ENCODE data around the gene YWHAG. TPM values are rescaled to one million over a fixed set of nuclear protein-coding genes. Genes with fewer than 3 reads are reported as not detected.
"Not testable (repeated sequence)": the region's sequence is repeated elsewhere in the genome, so short reads cannot be mapped to it uniquely, and the experiment has no call there.

YWHAG gene
- total and polyA plus RNA-seq, 2 of the 13 experiments (the other 11 are each of a cell fraction or from before 2014, with no cell fraction given) = 36.9 to 67.5 TPM

- DNase-seq (ENCODE audit: low spot score); POLR2A ChIA-PET; BruUV-seq (replicated peaks); H3K4me2 ChIP-seq (ENCODE audit: low read depth, low read length); intact Hi-C loops (cut with micrococcal nuclease; ENCODE audit: unreplicated experiment); CTCF ChIA-PET (ENCODE audit: low intra/inter-chr PET ratio, low total read pairs); H3K79me2 ChIP-seq (ENCODE audit: insufficient read depth, low read length); H3K36me3 ChIP-seq (replicated peaks in 1 of 2; ENCODE audit: control insufficient read depth in 1 of 2, insufficient read depth in 2 of 2, low read length in 2 of 2); H4K20me1 ChIP-seq (ENCODE audit: insufficient read depth, low read length); H3K27ac ChIP-seq (ENCODE audit: extremely low read length, insufficient read depth, low read length); H2AFZ ChIP-seq (ENCODE audit: low read length); H3K4me3 ChIP-seq (replicated peaks in 1 of 3; ENCODE audit: insufficient read depth in 1 of 3, low read depth in 2 of 3, low read length in 3 of 3); H3K27me3 ChIP-seq (ENCODE audit: control insufficient read depth in 1 of 2, insufficient read depth in 2 of 2, low read length in 2 of 2); H3K9ac ChIP-seq (ENCODE audit: insufficient read depth, low read depth, low read length); ATAC-seq; FAIRE-seq; in situ Hi-C loops (cut with HindIII; ENCODE audit: extremely low pct_ligation_motif_present, low pct_unique_long_range_greater_than_20kb); H3K9me3 ChIP-seq (ENCODE audit: low read length): not testable (repeated sequence)
- peak; percentile 36; the same call in 1 of the 2 replicates for TF ChIP-seq MAFF (IDR thresholded peaks at IDR 0.05; ENCODE audit: low read depth, low read length)
- peak in 1 of 2 experiments; percentile 46; a peak in 3 of 4 replicates for TF ChIP-seq MAFK (conservative IDR thresholded peaks at IDR 0.05 in 1 of 2, IDR thresholded peaks at IDR 0.05 in 1 of 2; ENCODE audit: low read length in 2 of 2)
- 94% methylated on average over 8 of the region's 8 CpGs for WGBS (ENCODE audit: low lambda C conversion rate)
- H3K4me1 ChIP-seq (ENCODE audit: insufficient read depth, low read length) = peaks cover 30% of the 10 kb centered on the region
Observed at GRCh38 chr7:76403097-76403496, 44.3 kb upstream of the YWHAG start.

- no peaks in the 10 kb centered on the region for H4K20me1 ChIP-seq (ENCODE audit: insufficient read depth, low read length)
- H2AFZ ChIP-seq (ENCODE audit: low read length) = no peak overlapping the region
- 95% methylated on average over 15 of the region's 23 CpGs for WGBS (ENCODE audit: low lambda C conversion rate)
- peaks cover 2 to 6% of the 10 kb centered on the region in 2 experiments; a peak in 1 of 5 replicates for H3K36me3 ChIP-seq (replicated peaks in 1 of 2; ENCODE audit: control insufficient read depth in 1 of 2, insufficient read depth in 2 of 2, low read length in 2 of 2)
- no peak overlapping the region for H3K4me2 ChIP-seq (ENCODE audit: low read depth, low read length)
- in situ Hi-C loops (cut with HindIII; ENCODE audit: extremely low pct_ligation_motif_present, low pct_unique_long_range_greater_than_20kb) = no loop called here
- CTCF ChIA-PET (ENCODE audit: low intra/inter-chr PET ratio, low total read pairs) = no interaction called here
- H3K4me1 ChIP-seq (ENCODE audit: insufficient read depth, low read length) = peaks cover 28% of the 10 kb centered on the region
- POLR2A ChIA-PET = no interaction called here
- no peak overlapping the region for H3K9ac ChIP-seq (ENCODE audit: insufficient read depth, low read depth, low read length)
- no peak for DNase-seq (ENCODE audit: low spot score)
- H3K27me3 ChIP-seq (ENCODE audit: control insufficient read depth in 1 of 2, insufficient read depth in 2 of 2, low read length in 2 of 2) = no peaks in the 10 kb centered on the region
- no peak overlapping the region for H3K4me3 ChIP-seq (replicated peaks in 1 of 3; ENCODE audit: insufficient read depth in 1 of 3, low read depth in 2 of 3, low read length in 3 of 3)
- H3K27ac ChIP-seq (ENCODE audit: extremely low read length, insufficient read depth, low read length) = no peak overlapping the region
- ATAC-seq = no peak
- BruUV-seq (replicated peaks) = no TSS peak
- FAIRE-seq = no peak
- intact Hi-C loops (cut with micrococcal nuclease; ENCODE audit: unreplicated experiment) = no loop called here
- H3K79me2 ChIP-seq (ENCODE audit: insufficient read depth, low read length) = no peaks in the 10 kb centered on the region
- no peaks in the 10 kb centered on the region for H3K9me3 ChIP-seq (ENCODE audit: low read length)
- TF ChIP-seq PAXIP1 (CRISPR knock-in tag; conservative IDR thresholded peaks at IDR 0.05) (no peak), FOXO1 (CRISPR knock-in tag; IDR thresholded peaks at IDR 0.05) (no peak), RBFOX2 (IDR thresholded peaks at IDR 0.05; ENCODE audit: low read depth, low read length) (peak; percentile 63), ZNF780A (CRISPR knock-in tag; IDR thresholded peaks at IDR 0.05) (no peak), ZNF788 (CRISPR knock-in tag; IDR thresholded peaks at IDR 0.05; ENCODE audit: borderline replicate concordance) (no peak), ZNF598 (CRISPR knock-in tag; IDR thresholded peaks at IDR 0.05; ENCODE audit: borderline replicate concordance) (no peak), ZNF556 (CRISPR knock-in tag; IDR thresholded peaks at IDR 0.05; ENCODE audit: borderline replicate concordance) (no peak), NFRKB (IDR thresholded peaks at IDR 0.05) (no peak), HNRNPL (IDR thresholded peaks at IDR 0.05; ENCODE audit: low read depth, low read length) (0 out of 2 replicates have a peak, but pooled peaks have one; percentile 20)
Observed at GRCh38 chr7:76400248-76400647, 41.5 kb upstream of the YWHAG start.
